Smooth muscle cell (in vitro differentiated cells): ENCODE data around the gene GRK5. TPM values are rescaled to one million over a fixed set of nuclear protein-coding genes. Genes with fewer than 3 reads are reported as not detected.

ENCODE experiments used
- DNase-seq: peaks from one replicate; lab custom pipeline; 2025; ENCODE audit not compliant: unreplicated experiment; lab: John Stamatoyannopoulos, UW
- H2AFZ ChIP-seq: fragments of 200-600 bp; sonication (generic); 2 replicates; pipeline ENCODE4 v1.6.0; 2016; ENCODE audit warnings: antibody characterized with exemption, low read depth, mild to moderate bottlenecking
- H3F3A ChIP-seq: fragments of 200-600 bp; sonication (generic); 2 replicates; pipeline ENCODE4 v1.6.0; 2017; ENCODE audit warnings: antibody characterized with exemption, low read depth
- H3K27ac ChIP-seq: fragments of 200-600 bp; sonication (generic); 2 replicates; pipeline ENCODE4 v1.5.1; 2016; ENCODE audit warnings: low read depth, mild to moderate bottlenecking
- H3K27me3 ChIP-seq: fragments of 200-600 bp; sonication (generic); 2 replicates; pipeline ENCODE4 v1.6.1; 2016; ENCODE audit warnings: low read depth, mild to moderate bottlenecking
- H3K36me3 ChIP-seq: fragments of 200-600 bp; sonication (generic); 2 replicates; pipeline ENCODE4 v1.5.1; 2016; ENCODE audit warnings: low read depth
- H3K4me1 ChIP-seq: fragments of 200-600 bp; sonication (generic); 2 replicates; pipeline ENCODE4 v1.5.1; 2016; ENCODE audit warnings: low read depth
- H3K4me2 ChIP-seq: fragments of 200-600 bp; sonication (generic); 2 replicates; pipeline ENCODE4 v1.6.0; 2016; ENCODE audit warnings: mild to moderate bottlenecking
- H3K4me3 ChIP-seq: fragments of 200-600 bp; sonication (generic); 2 replicates; pipeline ENCODE4 v1.5.1; 2016; ENCODE audit warnings: mild to moderate bottlenecking
- H3K79me2 ChIP-seq: fragments of 200-600 bp; sonication (generic); 2 replicates; pipeline ENCODE4 v1.6.0; 2016; ENCODE audit warnings: low read depth, mild to moderate bottlenecking
- H3K9ac ChIP-seq: fragments of 200-600 bp; sonication (generic); 2 replicates; pipeline ENCODE4 v1.6.0; 2016; ENCODE audit warnings: low read depth
- H3K9me3 ChIP-seq: fragments of 200-600 bp; sonication (generic); replicated peaks from 2 replicates; pipeline ENCODE4 v1.5.1; 2016; ENCODE audit warnings: low read depth
- H4K20me1 ChIP-seq: fragments of 200-600 bp; sonication (generic); 2 replicates; pipeline ENCODE4 v1.6.0; 2016; ENCODE audit warnings: low read depth
- WGBS: methylation state at CpG from one replicate; pipeline ENCODE4 v1.1.7; 2016; ENCODE audit warnings: low lambda C conversion rate; 5-methylcytosine and 5-hydroxymethylcytosine counted together
- polyA plus RNA-seq: library from polyadenylated mRNA; unstranded; fragments of >200 nt; fragmentation: Nextera tagmentation; extraction: Ambion mirVana; gene quantifications from 2 replicates; pipeline ENCODE4 v1.2.1, GENCODE V29; 2016
- total RNA-seq: library from RNA; depleted of rRNA; stranded (reverse); fragments of >200 nt; gene quantifications from 2 replicates; pipeline ENCODE4 v1.2.3, GENCODE V29; 2014
- TF ChIP-seq, protein P1 (sequence below): fragments of 200-600 bp; sonication (generic); IDR thresholded peaks from 2 replicates; pipeline ENCODE4 v1.5.1; 2017; ENCODE audit warnings: borderline replicate concordance, mild to moderate bottlenecking, antibody characterized with exemption; ENCODE audit not compliant: insufficient read depth, poor library complexity, severe bottlenecking

Gene GRK5
- total and polyA plus RNA-seq, 2 experiments from 2014 or later: 4.4 to 5.2 TPM

- H2AFZ ChIP-seq: no peak overlapping the region
- no peaks in the 10 kb centered on the region for H3F3A ChIP-seq
- H3K9me3 ChIP-seq: no peaks in the 10 kb centered on the region
- H4K20me1 ChIP-seq: peaks cover 67% of the 10 kb centered on the region
- no peaks in the 10 kb centered on the region for H3K36me3 ChIP-seq
- H3K27me3 ChIP-seq: no peaks in the 10 kb centered on the region
- no peak for DNase-seq
- no peaks in the 10 kb centered on the region for H3K79me2 ChIP-seq
- TF ChIP-seq, protein P1, sequence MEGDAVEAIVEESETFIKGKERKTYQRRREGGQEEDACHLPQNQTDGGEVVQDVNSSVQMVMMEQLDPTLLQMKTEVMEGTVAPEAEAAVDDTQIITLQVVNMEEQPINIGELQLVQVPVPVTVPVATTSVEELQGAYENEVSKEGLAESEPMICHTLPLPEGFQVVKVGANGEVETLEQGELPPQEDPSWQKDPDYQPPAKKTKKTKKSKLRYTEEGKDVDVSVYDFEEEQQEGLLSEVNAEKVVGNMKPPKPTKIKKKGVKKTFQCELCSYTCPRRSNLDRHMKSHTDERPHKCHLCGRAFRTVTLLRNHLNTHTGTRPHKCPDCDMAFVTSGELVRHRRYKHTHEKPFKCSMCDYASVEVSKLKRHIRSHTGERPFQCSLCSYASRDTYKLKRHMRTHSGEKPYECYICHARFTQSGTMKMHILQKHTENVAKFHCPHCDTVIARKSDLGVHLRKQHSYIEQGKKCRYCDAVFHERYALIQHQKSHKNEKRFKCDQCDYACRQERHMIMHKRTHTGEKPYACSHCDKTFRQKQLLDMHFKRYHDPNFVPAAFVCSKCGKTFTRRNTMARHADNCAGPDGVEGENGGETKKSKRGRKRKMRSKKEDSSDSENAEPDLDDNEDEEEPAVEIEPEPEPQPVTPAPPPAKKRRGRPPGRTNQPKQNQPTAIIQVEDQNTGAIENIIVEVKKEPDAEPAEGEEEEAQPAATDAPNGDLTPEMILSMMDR: no peak
- 67% methylated on average over 11 of the region's 12 CpGs for WGBS
- no peak overlapping the region for H3K9ac ChIP-seq
- H3K27ac ChIP-seq: no peak overlapping the region
- H3K4me1 ChIP-seq: no peaks in the 10 kb centered on the region
- no peak overlapping the region for H3K4me2 ChIP-seq
- H3K4me3 ChIP-seq: no peak overlapping the region
Observed at GRCh38 chr10:119290301-119291048, 83.1 kb downstream of the GRK5 start.

DNA sequence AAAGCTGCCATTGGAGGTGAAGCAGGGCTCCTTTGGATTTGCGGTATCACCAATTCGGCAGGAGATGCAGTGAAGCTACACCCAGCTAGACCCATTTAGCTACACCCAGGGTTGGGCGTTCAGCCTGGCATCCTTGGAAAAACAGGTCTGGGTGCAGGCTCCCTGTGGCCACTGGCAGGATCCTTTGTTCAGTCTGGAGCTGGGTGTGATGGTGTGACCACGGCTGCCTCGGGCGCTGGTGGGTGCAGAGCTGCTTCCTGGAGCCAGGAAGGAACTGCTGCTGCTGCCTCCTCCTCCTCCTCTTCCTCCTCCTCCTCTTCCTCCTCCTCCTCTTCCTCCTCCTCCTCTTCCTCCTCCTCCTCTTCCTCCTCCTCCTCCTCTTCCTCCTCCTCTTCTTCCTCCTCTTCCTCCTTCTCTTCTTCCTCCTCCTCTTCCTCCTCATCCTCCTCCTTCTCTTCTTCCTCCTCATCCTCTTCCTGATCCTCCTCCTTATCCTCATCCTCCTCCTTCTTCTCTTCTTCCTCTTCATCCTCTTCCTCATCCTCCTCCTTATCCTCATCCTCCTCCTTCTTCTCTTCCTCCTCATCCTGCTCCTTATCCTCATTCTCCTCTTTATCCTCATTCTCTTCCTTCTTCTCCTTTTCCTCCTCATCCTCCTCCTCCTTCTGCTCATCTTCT, 84.0 kb downstream of the GRK5 start:
- Histone ChIP-seq H3K79me2 (no peaks in the 10 kb centered on the region), H3F3A (no peaks in the 10 kb centered on the region), H3K4me2 (no peak overlapping the region), H3K4me3 (no peak overlapping the region), H3K4me1 (no peaks in the 10 kb centered on the region), H3K36me3 (no peaks in the 10 kb centered on the region), H3K9ac (no peak overlapping the region), H3K27me3 (no peaks in the 10 kb centered on the region), H2AFZ (no peak overlapping the region), H4K20me1 (peaks cover 59% of the 10 kb centered on the region), H3K27ac (no peak overlapping the region), H3K9me3 (no peaks in the 10 kb centered on the region)
- 79% methylated on average over 6 of the region's 6 CpGs for WGBS
- no peak for DNase-seq
- TF ChIP-seq, protein P1: no peak

DNA sequence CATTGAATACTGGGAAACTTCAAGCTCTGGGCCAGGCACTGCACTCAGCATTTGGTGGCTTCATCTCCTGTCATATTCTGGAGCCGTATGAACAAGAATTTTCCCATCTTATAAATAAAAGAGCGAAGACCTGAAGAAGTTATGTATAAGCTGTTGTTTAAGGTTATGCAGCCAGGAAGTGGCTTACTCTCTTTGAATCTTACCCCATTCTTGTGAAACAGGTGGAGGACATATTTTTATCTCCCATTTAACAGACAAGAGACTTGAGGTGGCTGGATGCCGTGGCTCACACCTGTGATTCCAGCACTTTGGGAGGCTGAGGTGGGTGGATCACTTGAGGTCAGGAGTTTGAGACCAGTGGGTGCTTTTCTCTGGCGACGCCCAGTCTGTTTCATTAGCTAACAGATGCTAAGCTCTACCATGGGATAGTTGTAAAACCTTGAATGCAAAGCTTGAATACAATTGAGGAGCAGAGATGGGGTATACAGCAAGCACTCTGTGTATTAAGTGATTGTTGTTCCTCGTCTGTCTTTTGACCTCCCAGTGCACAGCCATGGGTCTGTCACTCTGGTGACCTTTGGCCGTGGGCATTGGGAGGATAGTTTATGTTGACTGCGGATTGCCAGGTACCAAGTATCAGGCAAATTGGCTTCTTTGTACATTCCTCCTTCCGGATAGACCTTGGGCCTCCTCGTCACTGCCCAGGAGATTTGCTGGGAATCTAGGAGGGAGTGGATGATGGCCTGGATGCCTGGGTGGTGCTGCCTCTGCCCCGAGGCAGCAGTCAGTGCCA, 85.8 kb downstream of the GRK5 start:
- Histone ChIP-seq H3K4me2 (no peak overlapping the region), H4K20me1 (peaks cover 42% of the 10 kb centered on the region), H3K4me1 (no peaks in the 10 kb centered on the region), H3F3A (no peaks in the 10 kb centered on the region), H3K79me2 (peaks cover 4% of the 10 kb centered on the region), H3K9me3 (no peaks in the 10 kb centered on the region), H3K9ac (no peak overlapping the region), H3K36me3 (no peaks in the 10 kb centered on the region), H2AFZ (no peak overlapping the region), H3K4me3 (no peak overlapping the region), H3K27me3 (no peaks in the 10 kb centered on the region), H3K27ac (no peak overlapping the region)
- TF ChIP-seq, protein P1: no peak
- WGBS: 89% methylated on average over 11 of the region's 11 CpGs
- no peak for DNase-seq
